ENCODE measurements around the gene ZNF211. TPM values are rescaled to one million over a fixed set of nuclear protein-coding genes. Genes with fewer than 3 reads are reported as not detected.
A peak's percentile ranks its signal among the peaks of the same experiment; 100 is the strongest.

The ZNF211 gene
- total and polyA plus RNA-seq, 9 of the 15 experiments (the other 6 are each of a cell fraction or from before 2014, with no cell fraction given): 1.3 to 11.6 (median 4.5) TPM

DNA sequence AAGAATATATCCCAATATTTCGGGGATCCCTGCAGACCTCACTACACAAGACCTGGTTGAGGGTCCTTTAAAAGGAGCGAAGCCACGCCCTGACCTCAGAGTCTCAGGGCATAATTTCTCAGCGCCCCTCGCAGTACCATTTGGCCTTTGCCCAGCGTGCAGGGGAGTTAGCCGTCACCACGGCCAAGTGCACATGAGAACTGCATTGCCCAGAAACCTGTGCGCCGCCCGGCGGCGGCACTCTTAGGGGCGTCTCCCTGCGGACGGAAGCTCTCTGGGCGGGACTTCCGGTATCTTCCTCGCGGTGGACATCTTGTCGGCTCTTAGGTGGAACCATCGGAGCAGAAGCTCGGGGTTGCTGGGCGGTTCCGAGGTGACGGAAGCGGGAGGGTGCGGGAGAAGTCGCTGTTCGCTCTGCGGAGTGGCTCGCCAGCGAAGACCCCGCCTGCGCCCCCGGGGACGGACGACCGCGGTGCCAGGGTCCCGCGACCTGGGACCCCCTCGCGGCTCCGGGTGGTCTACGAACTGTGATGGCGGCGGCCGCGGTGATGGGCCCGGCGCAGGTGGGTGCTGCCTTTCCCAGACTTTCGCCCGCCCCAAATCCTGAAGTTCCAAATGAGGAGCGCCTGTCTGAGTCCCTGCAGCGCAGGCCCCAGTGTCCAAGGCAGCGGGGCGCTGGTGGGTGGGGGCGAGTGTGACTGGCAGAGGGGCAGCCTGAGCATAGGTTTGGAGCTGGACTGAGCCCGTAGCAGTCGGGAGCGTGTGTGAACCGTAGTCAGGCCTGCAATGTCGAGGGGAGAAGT lies 18.8 kb upstream of the ZNF211 start, which contains the start of gene ZNF134 (continued):
- TF ChIP-seq, protein P1, sequence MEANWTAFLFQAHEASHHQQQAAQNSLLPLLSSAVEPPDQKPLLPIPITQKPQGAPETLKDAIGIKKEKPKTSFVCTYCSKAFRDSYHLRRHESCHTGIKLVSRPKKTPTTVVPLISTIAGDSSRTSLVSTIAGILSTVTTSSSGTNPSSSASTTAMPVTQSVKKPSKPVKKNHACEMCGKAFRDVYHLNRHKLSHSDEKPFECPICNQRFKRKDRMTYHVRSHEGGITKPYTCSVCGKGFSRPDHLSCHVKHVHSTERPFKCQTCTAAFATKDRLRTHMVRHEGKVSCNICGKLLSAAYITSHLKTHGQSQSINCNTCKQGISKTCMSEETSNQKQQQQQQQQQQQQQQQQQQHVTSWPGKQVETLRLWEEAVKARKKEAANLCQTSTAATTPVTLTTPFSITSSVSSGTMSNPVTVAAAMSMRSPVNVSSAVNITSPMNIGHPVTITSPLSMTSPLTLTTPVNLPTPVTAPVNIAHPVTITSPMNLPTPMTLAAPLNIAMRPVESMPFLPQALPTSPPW (CRISPR knock-in tag; IDR thresholded peaks at IDR 0.05): no peak
- TF ChIP-seq ARID2 (IDR thresholded peaks at IDR 0.05) (no peak), IFI16 (CRISPR knock-in tag; IDR thresholded peaks at IDR 0.05) (no peak), ZNF507 (tag; conservative IDR thresholded peaks at IDR 0.05) (no peak), ADNP (tag; IDR thresholded peaks at IDR 0.05) (no peak), ARNT (IDR thresholded peaks at IDR 0.05) (no peak), HDAC2 (IDR thresholded peaks at IDR 0.05) (no peak), RUNX1 (IDR thresholded peaks at IDR 0.05; ENCODE audit: low read depth) (no peak), MYC (IDR thresholded peaks at IDR 0.05; ENCODE audit: low read depth, low read length) (0 out of 2 replicates have a peak, but pooled peaks have one; percentile 59), MYC (CRISPR knock-in tag; IDR thresholded peaks at IDR 0.05; ENCODE audit: borderline replicate concordance, low read depth) (no peak), NR4A1 (CRISPR knock-in tag; IDR thresholded peaks at IDR 0.05) (no peak), NR4A1 (tag; IDR thresholded peaks at IDR 0.05) (no peak), ELF4 (CRISPR knock-in tag; IDR thresholded peaks at IDR 0.05) (no peak), HNRNPH1 (optimal IDR thresholded peaks at IDR 0.05; ENCODE audit: low read depth, low read length) (no peak), JUND (IDR thresholded peaks at IDR 0.05; ENCODE audit: borderline replicate concordance, low read depth, low read length) (peak; percentile 38; the same call in 1 of the 2 replicates), JUND (tag; IDR thresholded peaks at IDR 0.05; ENCODE audit: borderline replicate concordance, low read depth, low read length) (no peak), WHSC1 (IDR thresholded peaks at IDR 0.05; ENCODE audit: low read length) (no peak), POLR2AphosphoS5 (IDR thresholded peaks at IDR 0.05; ENCODE audit: control insufficient read depth, insufficient read depth, low read depth, low read length) (no peak)
- TF ChIP-seq, protein P2, sequence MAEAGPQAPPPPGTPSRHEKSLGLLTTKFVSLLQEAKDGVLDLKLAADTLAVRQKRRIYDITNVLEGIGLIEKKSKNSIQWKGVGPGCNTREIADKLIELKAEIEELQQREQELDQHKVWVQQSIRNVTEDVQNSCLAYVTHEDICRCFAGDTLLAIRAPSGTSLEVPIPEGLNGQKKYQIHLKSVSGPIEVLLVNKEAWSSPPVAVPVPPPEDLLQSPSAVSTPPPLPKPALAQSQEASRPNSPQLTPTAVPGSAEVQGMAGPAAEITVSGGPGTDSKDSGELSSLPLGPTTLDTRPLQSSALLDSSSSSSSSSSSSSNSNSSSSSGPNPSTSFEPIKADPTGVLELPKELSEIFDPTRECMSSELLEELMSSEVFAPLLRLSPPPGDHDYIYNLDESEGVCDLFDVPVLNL (CRISPR knock-in tag; IDR thresholded peaks at IDR 0.05; ENCODE audit: low read depth): no peak
- TF ChIP-seq, protein P3, sequence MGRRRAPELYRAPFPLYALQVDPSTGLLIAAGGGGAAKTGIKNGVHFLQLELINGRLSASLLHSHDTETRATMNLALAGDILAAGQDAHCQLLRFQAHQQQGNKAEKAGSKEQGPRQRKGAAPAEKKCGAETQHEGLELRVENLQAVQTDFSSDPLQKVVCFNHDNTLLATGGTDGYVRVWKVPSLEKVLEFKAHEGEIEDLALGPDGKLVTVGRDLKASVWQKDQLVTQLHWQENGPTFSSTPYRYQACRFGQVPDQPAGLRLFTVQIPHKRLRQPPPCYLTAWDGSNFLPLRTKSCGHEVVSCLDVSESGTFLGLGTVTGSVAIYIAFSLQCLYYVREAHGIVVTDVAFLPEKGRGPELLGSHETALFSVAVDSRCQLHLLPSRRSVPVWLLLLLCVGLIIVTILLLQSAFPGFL (CRISPR knock-in tag; IDR thresholded peaks at IDR 0.05): no peak
- TF ChIP-seq, protein P4, sequence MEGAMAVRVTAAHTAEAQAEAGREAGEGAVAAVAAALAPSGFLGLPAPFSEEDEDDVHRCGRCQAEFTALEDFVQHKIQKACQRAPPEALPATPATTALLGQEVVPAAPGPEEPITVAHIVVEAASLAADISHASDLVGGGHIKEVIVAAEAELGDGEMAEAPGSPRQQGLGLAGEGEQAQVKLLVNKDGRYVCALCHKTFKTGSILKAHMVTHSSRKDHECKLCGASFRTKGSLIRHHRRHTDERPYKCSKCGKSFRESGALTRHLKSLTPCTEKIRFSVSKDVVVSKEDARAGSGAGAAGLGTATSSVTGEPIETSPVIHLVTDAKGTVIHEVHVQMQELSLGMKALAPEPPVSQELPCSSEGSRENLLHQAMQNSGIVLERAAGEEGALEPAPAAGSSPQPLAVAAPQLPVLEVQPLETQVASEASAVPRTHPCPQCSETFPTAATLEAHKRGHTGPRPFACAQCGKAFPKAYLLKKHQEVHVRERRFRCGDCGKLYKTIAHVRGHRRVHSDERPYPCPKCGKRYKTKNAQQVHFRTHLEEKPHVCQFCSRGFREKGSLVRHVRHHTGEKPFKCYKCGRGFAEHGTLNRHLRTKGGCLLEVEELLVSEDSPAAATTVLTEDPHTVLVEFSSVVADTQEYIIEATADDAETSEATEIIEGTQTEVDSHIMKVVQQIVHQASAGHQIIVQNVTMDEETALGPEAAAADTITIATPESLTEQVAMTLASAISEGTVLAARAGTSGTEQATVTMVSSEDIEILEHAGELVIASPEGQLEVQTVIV (CRISPR knock-in tag; IDR thresholded peaks at IDR 0.05; ENCODE audit: borderline replicate concordance): no peak
- TF ChIP-seq, protein P5, sequence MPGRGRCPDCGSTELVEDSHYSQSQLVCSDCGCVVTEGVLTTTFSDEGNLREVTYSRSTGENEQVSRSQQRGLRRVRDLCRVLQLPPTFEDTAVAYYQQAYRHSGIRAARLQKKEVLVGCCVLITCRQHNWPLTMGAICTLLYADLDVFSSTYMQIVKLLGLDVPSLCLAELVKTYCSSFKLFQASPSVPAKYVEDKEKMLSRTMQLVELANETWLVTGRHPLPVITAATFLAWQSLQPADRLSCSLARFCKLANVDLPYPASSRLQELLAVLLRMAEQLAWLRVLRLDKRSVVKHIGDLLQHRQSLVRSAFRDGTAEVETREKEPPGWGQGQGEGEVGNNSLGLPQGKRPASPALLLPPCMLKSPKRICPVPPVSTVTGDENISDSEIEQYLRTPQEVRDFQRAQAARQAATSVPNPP (IDR thresholded peaks at IDR 0.05; ENCODE audit: borderline replicate concordance, insufficient read depth, insufficient read length): no peak

Data from K562 (cell line).